Neuronal stem cell (in vitro differentiated cells): ENCODE data around the gene STARD10.
A peak's percentile ranks its signal among the peaks of the same experiment; 100 is the strongest.

ENCODE experiments used
- DNase-seq: peaks from one replicate; pipeline ENCODE4 v3.0.0-alpha.2; 2013; ENCODE audit warnings: low spot score
- H2AFZ ChIP-seq: one replicate; pipeline ENCODE4 v1.6.1; 2013; ENCODE audit warnings: mild to moderate bottlenecking, low read length, inconsistent platforms
- H2AK5ac ChIP-seq: 2 replicates; pipeline ENCODE4 v1.6.1; 2013; ENCODE audit warnings: low read depth, mild to moderate bottlenecking, inconsistent platforms, low read length, moderate library complexity, mixed read lengths
- H2BK120ac ChIP-seq: 2 replicates; pipeline ENCODE4 v1.6.1; 2013; ENCODE audit warnings: low read depth, mild to moderate bottlenecking, inconsistent platforms, low read length, moderate library complexity, mixed read lengths
- H2BK12ac ChIP-seq: one replicate; pipeline ENCODE4 v1.6.1; 2013; ENCODE audit warnings: low read length, inconsistent platforms
- H2BK15ac ChIP-seq: 2 replicates; pipeline ENCODE4 v1.6.1; 2013; ENCODE audit warnings: mild to moderate bottlenecking, low read length, inconsistent platforms, mixed read lengths
- H2BK5ac ChIP-seq: one replicate; pipeline ENCODE4 v1.6.1; 2013; ENCODE audit warnings: inconsistent platforms, mild to moderate bottlenecking, low read length, moderate library complexity
- H3K14ac ChIP-seq: one replicate; pipeline ENCODE4 v1.6.1; 2013; ENCODE audit warnings: low read length, inconsistent platforms
- H3K18ac ChIP-seq: 2 replicates; pipeline ENCODE4 v1.6.1; 2013; ENCODE audit warnings: low read length, inconsistent platforms
- H3K23ac ChIP-seq: 2 replicates; pipeline ENCODE4 v1.6.1; 2013; ENCODE audit warnings: low read depth, mild to moderate bottlenecking, mixed read lengths, low read length, inconsistent platforms; ENCODE audit not compliant: poor library complexity
- H3K27ac ChIP-seq: replicated peaks from 3 replicates; pipeline ENCODE4 v1.5.1; 2013; ENCODE audit warnings: low read length, inconsistent platforms
- H3K27me3 ChIP-seq, 3 experiments: 2 replicates each; pipeline ENCODE4 v1.6.1; 2013; ENCODE audit warnings: low read length in 3 of 3, mild to moderate bottlenecking in 2 of 3, inconsistent platforms in 1 of 3, low read depth in 1 of 3, mixed read lengths in 1 of 3, moderate library complexity in 1 of 3; ENCODE audit not compliant: control insufficient read depth in 3 of 3, insufficient read depth in 3 of 3
- H3K36me3 ChIP-seq, 2 donors: replicated peaks in 1 of 2; 2 replicates each; pipeline ENCODE4 v1.6.1; 2013; ENCODE audit warnings: low read length in 2 of 2; ENCODE audit not compliant: control insufficient read depth in 2 of 2, insufficient read depth in 2 of 2
- H3K4ac ChIP-seq: 2 replicates; pipeline ENCODE4 v1.6.1; 2013; ENCODE audit warnings: inconsistent platforms, mild to moderate bottlenecking, low read length, moderate library complexity
- H3K4me1 ChIP-seq, 2 donors: 1 replicate in 1 of 2; 2 replicates in 1 of 2; pipeline ENCODE4 v1.6.1; 2013; ENCODE audit warnings: low read length in 2 of 2, low read depth in 1 of 2; ENCODE audit not compliant: control insufficient read depth in 2 of 2, insufficient read depth in 1 of 2
- H3K4me2 ChIP-seq: one replicate; pipeline ENCODE4 v1.6.1; 2013; ENCODE audit warnings: mild to moderate bottlenecking, low read length, inconsistent platforms; ENCODE audit not compliant: insufficient read depth, poor library complexity, severe bottlenecking
- H3K4me3 ChIP-seq, 2 donors: 2 replicates each; pipeline ENCODE4 v1.5.1; 2013; ENCODE audit warnings: low read length in 2 of 2, mild to moderate bottlenecking in 2 of 2, inconsistent platforms in 1 of 2, moderate library complexity in 1 of 2
- H3K79me1 ChIP-seq: one replicate; pipeline ENCODE4 v1.6.1; 2013; ENCODE audit warnings: low read depth, mild to moderate bottlenecking, inconsistent platforms, low read length, moderate library complexity
- H3K9ac ChIP-seq: one replicate; pipeline ENCODE4 v1.6.1; 2013; ENCODE audit warnings: mild to moderate bottlenecking, low read depth, low read length, inconsistent platforms; ENCODE audit not compliant: poor library complexity
- H3K9me3 ChIP-seq, 2 donors: replicated peaks in 1 of 2; 2 replicates each; pipeline versions ENCODE3 to v1.6.1; 2013; ENCODE audit warnings: low read length in 2 of 2, mild to moderate bottlenecking in 2 of 2, inconsistent platforms in 1 of 2, low read depth in 1 of 2, mixed read lengths in 1 of 2, moderate library complexity in 1 of 2; ENCODE audit not compliant: control insufficient read depth in 2 of 2, insufficient read depth in 1 of 2
- H4K8ac ChIP-seq: one replicate; pipeline ENCODE4 v1.6.1; 2013; ENCODE audit warnings: low read depth, mild to moderate bottlenecking, inconsistent platforms, low read length, moderate library complexity
- H4K91ac ChIP-seq: one replicate; pipeline ENCODE4 v1.6.1; 2013; ENCODE audit warnings: low read length, low read depth, mild to moderate bottlenecking, inconsistent platforms; ENCODE audit not compliant: poor library complexity
- WGBS, 2 donors: extraction: QIAGEN DNeasy Blood & Tissue Kit; methylation state at CpG; one replicate each; pipeline ENCODE4 v1.1.7; 2013; ENCODE audit warnings: missing lambda C conversion rate in 2 of 2, mixed read lengths in 1 of 2; ENCODE audit not compliant: insufficient read length in 2 of 2, insufficient replicate concordance in 1 of 2; ENCODE audit errors: extremely low coverage in 2 of 2; 5-methylcytosine and 5-hydroxymethylcytosine counted together

STARD10 gene

GRCh38 chr11:72738199-72739141 is 55.4 kb downstream of the STARD10 start:
- Histone ChIP-seq H3K4me3 (peak overlapping the region in 1 of 2 donors; percentile 53), H3K36me3 (no peaks in the 10 kb centered on the region), H3K4me1 (peaks cover 10 to 14% of the 10 kb centered on the region in 2 donors), H2AK5ac (no peak overlapping the region), H3K18ac (peak overlapping the region; percentile 62), H2AFZ (no peak overlapping the region), H3K27ac (no peak overlapping the region), H3K27me3 (no peaks in the 10 kb centered on the region), H3K9ac (no peak overlapping the region), H2BK5ac (peak overlapping the region; percentile 48), H3K9me3 (no peaks in the 10 kb centered on the region), H3K79me1 (peaks cover 7% of the 10 kb centered on the region), H3K4me2 (no peak overlapping the region), H2BK120ac (no peak overlapping the region), H4K91ac (peak overlapping the region; percentile 77), H3K23ac (peak overlapping the region; percentile 70), H3K14ac (no peak overlapping the region), H2BK12ac (no peak overlapping the region), H4K8ac (no peak overlapping the region), H2BK15ac (no peak overlapping the region), H3K4ac (no peak overlapping the region)
- no CpG with 5 or more reads among the region's 11 CpGs for whole genome bisulfite sequencing, 2 donors
- DNase-seq, result no peak

DNA sequence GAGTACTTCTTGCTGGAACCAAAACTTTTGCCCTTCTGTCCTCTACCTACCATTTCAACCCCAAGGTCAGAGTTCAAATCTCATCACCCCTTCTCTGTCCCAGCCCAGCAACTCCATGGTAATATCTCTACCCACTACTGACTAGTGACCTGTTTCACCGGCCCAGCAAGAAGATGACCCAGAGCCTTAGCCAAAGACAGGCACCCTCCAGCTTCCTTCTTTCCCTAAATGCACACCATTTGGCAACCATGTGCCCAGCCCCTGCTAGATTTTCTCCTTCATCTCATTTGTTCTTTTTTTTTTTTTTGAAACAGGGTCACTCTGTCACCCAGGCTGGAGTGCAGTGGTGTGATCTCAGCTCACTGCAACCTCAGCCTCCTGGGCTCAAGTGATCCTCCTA is 56.5 kb downstream of the STARD10 start:
- Histone ChIP-seq H2AFZ (no peak overlapping the region), H3K4ac (no peak overlapping the region), H3K14ac (no peak overlapping the region), H3K23ac (no peak overlapping the region), H2BK5ac (no peak overlapping the region), H3K9ac (no peak overlapping the region), H3K4me1 (peaks cover 10 to 14% of the 10 kb centered on the region in 2 donors), H2AK5ac (no peak overlapping the region), H2BK12ac (no peak overlapping the region), H3K27ac (no peak overlapping the region), H3K27me3 (no peaks in the 10 kb centered on the region), H3K79me1 (peaks cover 5% of the 10 kb centered on the region), H3K4me3 (no peak overlapping the region), H3K18ac (no peak overlapping the region), H2BK15ac (no peak overlapping the region), H2BK120ac (no peak overlapping the region), H3K9me3 (no peaks in the 10 kb centered on the region), H3K36me3 (no peaks in the 10 kb centered on the region), H4K8ac (no peak overlapping the region), H4K91ac (no peak overlapping the region), H3K4me2 (no peak overlapping the region)
- no peak for DNase-seq
- WGBS, 2 donors, result no CpG with 5 or more reads among the region's 1 CpG

DNA sequence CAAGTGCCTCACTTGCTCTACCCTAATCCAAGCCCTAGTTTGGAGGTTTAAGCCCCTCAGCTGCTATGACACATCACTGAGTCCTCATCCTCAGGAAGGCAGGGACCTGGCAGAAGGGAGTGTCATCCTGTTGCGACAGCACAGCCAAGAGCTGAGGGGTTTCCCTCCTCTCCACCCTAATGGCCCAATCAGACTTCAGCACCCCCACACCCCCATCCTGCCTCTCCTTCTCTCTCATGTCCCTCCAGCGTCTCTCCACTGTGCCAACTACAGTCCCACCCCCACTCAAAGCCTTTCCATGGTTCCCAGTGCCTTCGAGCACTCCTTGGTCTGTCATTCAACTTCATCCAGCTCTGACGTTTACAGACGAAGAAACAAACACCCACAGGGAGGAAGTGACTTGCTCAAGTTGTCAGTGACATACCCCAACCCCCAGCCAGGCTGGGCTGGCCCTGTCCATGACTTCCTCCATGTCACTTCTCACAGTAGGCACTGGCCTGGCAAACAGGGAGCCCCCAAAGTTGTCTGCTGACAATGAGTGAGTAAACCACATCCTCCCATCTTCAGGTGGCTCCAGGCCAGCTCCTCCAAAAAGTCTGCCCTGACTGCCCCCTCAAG is 57.3 kb downstream of the STARD10 start:
- H3K18ac ChIP-seq, result no peak overlapping the region
- H3K79me1 ChIP-seq, result peaks cover 5% of the 10 kb centered on the region
- no peak overlapping the region for H2BK120ac ChIP-seq
- DNase-seq, result no peak
- H3K14ac ChIP-seq, result no peak overlapping the region
- H3K4me1 ChIP-seq, result peaks cover 8 to 10% of the 10 kb centered on the region in 2 donors
- no peak overlapping the region for H4K91ac ChIP-seq
- no peak overlapping the region for H2BK12ac ChIP-seq
- no peak overlapping the region for H2AFZ ChIP-seq
- WGBS, 2 donors, result no CpG with 5 or more reads among the region's 5 CpGs
- H3K36me3 ChIP-seq, result no peaks in the 10 kb centered on the region
- no peak overlapping the region for H3K4me2 ChIP-seq
- H3K27me3 ChIP-seq, result no peaks in the 10 kb centered on the region
- no peak overlapping the region for H2AK5ac ChIP-seq
- no peak overlapping the region for H3K27ac ChIP-seq
- no peak overlapping the region for H3K9ac ChIP-seq
- H3K9me3 ChIP-seq, result no peaks in the 10 kb centered on the region
- H3K4me3 ChIP-seq, result no peak overlapping the region
- peak overlapping the region; percentile 2 for H3K23ac ChIP-seq
- no peak overlapping the region for H3K4ac ChIP-seq
- H2BK5ac ChIP-seq, result no peak overlapping the region
- no peak overlapping the region for H4K8ac ChIP-seq
- H2BK15ac ChIP-seq, result no peak overlapping the region

DNA sequence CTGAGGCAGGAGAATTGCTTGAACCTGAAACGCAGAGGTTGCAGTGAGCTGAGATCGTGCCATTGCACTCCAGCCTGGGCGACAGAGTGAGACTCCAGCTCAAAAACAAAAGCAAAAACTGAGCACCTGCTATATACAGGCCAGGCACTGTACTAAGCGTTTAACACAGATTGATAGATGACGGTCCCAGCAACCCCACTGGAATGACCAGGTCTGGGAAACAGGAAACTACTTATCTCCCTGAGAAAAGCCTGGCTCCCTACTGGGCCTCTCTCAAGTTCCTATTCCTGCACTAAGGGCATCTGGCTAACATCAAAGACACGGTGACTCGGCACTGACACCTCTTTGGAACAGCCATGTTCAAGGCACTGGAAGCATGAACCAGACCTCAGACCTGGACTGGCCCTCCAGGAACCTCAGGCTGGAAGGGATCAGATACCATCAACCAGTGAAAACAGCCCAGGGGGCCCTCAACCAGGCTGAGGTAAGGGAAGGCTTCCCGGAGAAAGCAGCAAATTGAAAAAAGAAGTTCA is 58.3 kb downstream of the STARD10 start:
- H3K4me3 ChIP-seq, result no peak overlapping the region
- H2BK5ac ChIP-seq, result no peak overlapping the region
- H4K91ac ChIP-seq, result no peak overlapping the region
- DNase-seq, result no peak
- no CpG with 5 or more reads among the region's 8 CpGs for WGBS, 2 donors
- H3K4me1 ChIP-seq, result peaks cover 5% of the 10 kb centered on the region in 2 donors
- no peaks in the 10 kb centered on the region for H3K27me3 ChIP-seq
- H2AK5ac ChIP-seq, result no peak overlapping the region
- no peak overlapping the region for H3K4me2 ChIP-seq
- H3K27ac ChIP-seq, result no peak overlapping the region
- H3K14ac ChIP-seq, result no peak overlapping the region
- H3K9me3 ChIP-seq, result no peaks in the 10 kb centered on the region
- no peak overlapping the region for H4K8ac ChIP-seq
- no peak overlapping the region for H2AFZ ChIP-seq
- no peak overlapping the region for H3K18ac ChIP-seq
- H3K36me3 ChIP-seq, result no peaks in the 10 kb centered on the region
- H2BK120ac ChIP-seq, result no peak overlapping the region
- no peak overlapping the region for H2BK12ac ChIP-seq
- peaks cover 1% of the 10 kb centered on the region for H3K79me1 ChIP-seq
- H3K23ac ChIP-seq, result no peak overlapping the region
- H2BK15ac ChIP-seq, result no peak overlapping the region
- H3K9ac ChIP-seq, result no peak overlapping the region
- H3K4ac ChIP-seq, result no peak overlapping the region
